Mucosa of descending colon (tissue), 3 donors: ENCODE results near the gene ZGPAT. TPM values are rescaled to one million over a fixed set of nuclear protein-coding genes. Genes with fewer than 3 reads are reported as not detected.
"Not testable (repeated sequence)": the region's sequence is repeated elsewhere in the genome, so short reads cannot be mapped to it uniquely, and the experiment has no call there.

Experiments
- ATAC-seq: fragments of 200-7000 bp; cut with Tn5 transposase; one replicate; pipeline ENCODE4 v1.9.1; 2020; ENCODE audit warnings: mild to moderate bottlenecking, moderate library complexity
- DNase-seq, 3 donors: peaks; one replicate each; pipeline ENCODE4 v3.0.0-alpha.2; 2020
- H3K36me3 ChIP-seq: fragments of 200-600 bp; one replicate; pipeline ENCODE4 v1.8.0; 2021; ENCODE audit warnings: low read depth, mild to moderate bottlenecking
- H3K4me1 ChIP-seq: fragments of 200-600 bp; one replicate; pipeline ENCODE4 v1.8.0; 2021; ENCODE audit warnings: low read depth, mild to moderate bottlenecking
- H3K4me3 ChIP-seq: fragments of 200-600 bp; one replicate; pipeline ENCODE4 v1.8.0; 2021; ENCODE audit warnings: mild to moderate bottlenecking
- H3K9me3 ChIP-seq: fragments of 200-600 bp; one replicate; pipeline ENCODE4 v1.8.0; 2021; ENCODE audit warnings: mild to moderate bottlenecking
- CTCF ChIP-seq: fragments of 200-600 bp; IDR thresholded peaks from one replicate; pipeline ENCODE4 v1.8.0; 2022; ENCODE audit warnings: antibody characterized with exemption, mild to moderate bottlenecking
- intact Hi-C, 2 donors: fragments of 100-400 bp; cut with DNase I in 1 of 2; cut with micrococcal nuclease in 1 of 2; formaldehyde crosslinking; loops; one replicate each; pipeline versions ENCODE4 v1.11.0 to v1.11.1; 2022; cut with DNase I, micrococcal nuclease
- total RNA-seq, 3 donors: library from RNA; stranded (reverse); fragmentation: NEBNext Ultra II Directional in 2 of 3; extraction: Animal tissue kit (Norgen Biotek cat#: 25700) in 2 of 3; gene quantifications; one replicate each; pipeline versions ENCODE4 v1.2.1 to v1.2.4, GENCODE V29; 2021 to 2023
- donor health status: DM: no; HTN: no; CAD: no; lungs with moderate emphysema.
- donor health status: DM: no; HTN: no; CAD: no.
- donor health status: DM: no; HTN: yes; CAD: no.

The ZGPAT gene
- total RNA-seq, 3 donors from 2014 or later: 24.3 to 34.0 (median 31.7) TPM

DNA sequence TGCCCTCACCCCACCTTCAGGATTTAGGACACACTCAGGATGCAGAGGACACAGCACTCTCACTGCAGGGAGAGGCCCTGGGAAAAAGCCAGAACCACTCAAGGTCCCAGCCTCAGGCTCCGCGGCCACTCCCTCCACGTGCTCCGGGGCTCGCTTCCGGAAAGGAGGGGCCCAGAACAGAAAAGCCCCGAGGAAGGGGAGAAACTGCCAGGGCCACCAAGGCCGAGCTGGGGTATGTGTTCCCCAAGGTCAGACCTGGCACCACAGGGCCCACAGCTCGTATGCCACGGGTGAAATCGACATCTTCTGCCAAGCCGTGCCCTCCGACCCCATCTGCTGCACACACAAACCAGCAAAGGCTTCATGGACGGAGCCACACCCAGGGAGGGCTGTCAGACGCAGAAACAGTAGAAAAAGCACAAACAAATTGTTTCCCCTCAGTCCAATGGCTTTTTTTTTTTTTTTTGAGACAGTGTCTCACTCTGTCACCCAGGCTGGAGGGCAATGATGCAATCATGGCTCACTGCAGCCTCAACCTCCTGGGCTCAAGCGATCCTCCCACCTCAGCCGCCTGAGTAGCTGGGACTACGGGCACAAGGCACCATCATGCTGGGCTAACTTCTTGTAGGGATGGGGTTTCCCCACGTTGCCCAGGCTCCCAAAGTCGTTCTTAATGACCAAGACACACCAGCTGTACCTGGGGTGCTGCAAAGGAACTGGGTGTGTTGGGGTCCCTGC is 65.1 kb downstream of the ZGPAT start:
- DNase-seq (peak in 2 of 3 donors; percentile 33 to 46), ATAC-seq (peak; percentile 56)
- TF ChIP-seq CTCF: no peak
- Histone ChIP-seq H3K9me3 (no peaks in the 10 kb centered on the region), H3K4me3 (no peak overlapping the region), H3K4me1 (no peaks in the 10 kb centered on the region), H3K36me3 (no peaks in the 10 kb centered on the region)
- intact Hi-C loops: no loop called here

DNA sequence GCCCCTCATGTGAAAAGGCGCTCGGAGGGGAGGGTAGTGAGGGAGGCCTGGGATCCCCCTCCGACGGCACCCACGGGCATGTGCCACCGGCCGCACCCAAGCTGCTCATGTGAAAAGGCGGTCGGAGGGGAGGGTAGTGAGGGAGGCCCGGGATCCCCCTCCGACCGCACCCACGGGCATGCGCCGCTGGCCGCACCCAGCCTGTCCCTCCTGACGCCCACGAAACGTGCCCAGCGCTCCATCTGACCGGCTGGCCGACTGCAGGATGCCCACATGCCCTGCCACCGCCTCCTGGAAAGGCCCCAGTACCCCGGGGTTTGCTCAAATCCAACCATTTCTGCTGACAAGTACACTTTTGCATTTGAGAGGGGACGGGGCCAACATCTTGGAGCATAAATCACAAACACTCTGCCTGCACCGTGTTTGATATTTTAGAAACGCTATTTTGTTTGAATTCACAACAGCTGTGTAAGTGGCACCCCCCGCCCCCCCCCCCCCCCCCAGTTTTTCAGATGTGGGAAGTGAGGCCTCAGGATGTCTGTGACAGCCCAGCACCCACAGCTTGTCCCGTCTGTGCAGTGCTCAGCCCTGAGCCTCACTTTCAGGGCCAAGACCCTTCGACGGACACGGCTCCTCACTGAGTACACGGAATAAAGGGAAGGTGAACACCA is 65.9 kb downstream of the ZGPAT start:
- H3K4me1 ChIP-seq: no peaks in the 10 kb centered on the region
- ATAC-seq: no peak
- no peak overlapping the region for H3K4me3 ChIP-seq
- H3K36me3 ChIP-seq: no peaks in the 10 kb centered on the region
- DNase-seq: peak in 1 of 3 donors; percentile 41
- no peaks in the 10 kb centered on the region for H3K9me3 ChIP-seq
- TF ChIP-seq CTCF: no peak
- intact Hi-C loops: no loop called here

DNA sequence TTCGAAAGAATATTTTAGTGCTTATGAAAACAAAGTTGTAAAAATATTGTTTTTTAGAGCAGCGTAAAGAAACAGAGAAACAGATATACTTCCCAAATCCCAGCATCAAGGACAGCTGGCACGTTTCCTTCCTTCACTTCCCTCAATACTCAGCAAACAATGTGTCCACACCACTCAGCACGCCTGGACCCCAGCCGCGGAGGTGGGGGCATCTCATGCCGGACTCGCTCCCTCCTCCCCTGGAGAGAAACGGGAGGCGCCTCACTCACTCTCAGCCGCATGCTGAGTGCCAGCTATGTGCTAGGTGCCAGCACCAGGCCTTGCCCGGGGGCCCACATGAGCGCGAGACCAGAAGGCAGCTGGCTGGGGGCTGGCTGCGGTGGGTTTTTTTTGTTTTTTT is 66.5 kb downstream of the ZGPAT start:
- Histone ChIP-seq H3K4me3 (no peak overlapping the region), H3K4me1 (no peaks in the 10 kb centered on the region), H3K9me3 (no peaks in the 10 kb centered on the region), H3K36me3 (no peaks in the 10 kb centered on the region)
- DNase-seq (peak in 1 of 3 donors; percentile 29), ATAC-seq (no peak)
- TF ChIP-seq CTCF: no peak
- intact Hi-C loops: no loop called here

- ATAC-seq (no peak), DNase-seq (peak in 2 of 3 donors; percentile 25 to 46)
- no peak for TF ChIP-seq CTCF
- intact Hi-C loops: no loop called here
- Histone ChIP-seq H3K4me3 (no peak overlapping the region), H3K9me3 (no peaks in the 10 kb centered on the region), H3K4me1 (no peaks in the 10 kb centered on the region), H3K36me3 (no peaks in the 10 kb centered on the region)
These were observed 67.5 kb downstream of the ZGPAT start for GRCh38 chr20:63775096-63775978.

GRCh38 chr20:63776875-63777274 is 69.0 kb downstream of the ZGPAT start:
- DNase-seq: peak in 1 of 3 donors; percentile 8
- intact Hi-C loops, H3K9me3 ChIP-seq, H3K36me3 ChIP-seq, H3K4me1 ChIP-seq, H3K4me3 ChIP-seq, ATAC-seq: not testable (repeated sequence)
